Measurements from ENCODE around the gene TMEM145. TPM values are rescaled to one million over a fixed set of nuclear protein-coding genes. Genes with fewer than 3 reads are reported as not detected.

Gene TMEM145
- total RNA-seq, 4 donors from 2014 or later = 0.69 TPM; not detected in 3

DNA sequence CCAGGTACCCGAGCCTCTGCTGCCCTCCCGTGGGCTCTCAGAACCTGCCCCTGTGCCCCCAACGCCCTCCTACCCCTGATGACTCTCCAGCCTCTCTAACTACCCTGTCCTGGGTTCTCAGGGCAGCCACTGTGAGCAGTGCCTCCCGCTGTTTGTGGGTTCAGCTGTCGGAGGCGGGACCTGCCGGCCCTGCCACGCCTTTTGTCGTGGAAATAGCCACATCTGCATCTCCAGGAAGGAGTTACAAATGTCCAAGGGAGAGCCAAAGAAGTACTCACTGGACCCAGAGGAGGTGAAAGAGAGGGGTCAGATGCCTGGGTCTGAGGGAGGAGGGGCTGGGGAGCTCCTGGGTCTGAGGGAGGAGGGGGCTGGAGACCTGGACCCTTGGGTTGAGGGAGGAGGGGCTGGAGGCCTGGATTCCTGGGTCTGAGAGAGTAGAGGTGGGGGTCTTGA, 57.0 kb downstream of the TMEM145 start:
- DNase-seq = no peak
- Histone ChIP-seq H3K27ac (no peak overlapping the region), H3K36me3 (no peaks in the 10 kb centered on the region), H3K9me3 (no peaks in the 10 kb centered on the region), H3K27me3 (no peaks in the 10 kb centered on the region), H3K4me3 (no peak overlapping the region), H3K4me1 (no peaks in the 10 kb centered on the region)
- TF ChIP-seq, protein P1, sequence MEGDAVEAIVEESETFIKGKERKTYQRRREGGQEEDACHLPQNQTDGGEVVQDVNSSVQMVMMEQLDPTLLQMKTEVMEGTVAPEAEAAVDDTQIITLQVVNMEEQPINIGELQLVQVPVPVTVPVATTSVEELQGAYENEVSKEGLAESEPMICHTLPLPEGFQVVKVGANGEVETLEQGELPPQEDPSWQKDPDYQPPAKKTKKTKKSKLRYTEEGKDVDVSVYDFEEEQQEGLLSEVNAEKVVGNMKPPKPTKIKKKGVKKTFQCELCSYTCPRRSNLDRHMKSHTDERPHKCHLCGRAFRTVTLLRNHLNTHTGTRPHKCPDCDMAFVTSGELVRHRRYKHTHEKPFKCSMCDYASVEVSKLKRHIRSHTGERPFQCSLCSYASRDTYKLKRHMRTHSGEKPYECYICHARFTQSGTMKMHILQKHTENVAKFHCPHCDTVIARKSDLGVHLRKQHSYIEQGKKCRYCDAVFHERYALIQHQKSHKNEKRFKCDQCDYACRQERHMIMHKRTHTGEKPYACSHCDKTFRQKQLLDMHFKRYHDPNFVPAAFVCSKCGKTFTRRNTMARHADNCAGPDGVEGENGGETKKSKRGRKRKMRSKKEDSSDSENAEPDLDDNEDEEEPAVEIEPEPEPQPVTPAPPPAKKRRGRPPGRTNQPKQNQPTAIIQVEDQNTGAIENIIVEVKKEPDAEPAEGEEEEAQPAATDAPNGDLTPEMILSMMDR (IDR thresholded peaks at IDR 0.05) = no peak
- TF ChIP-seq POLR2A (IDR thresholded peaks at IDR 0.05) = no peak
- intact Hi-C loops (cut with DNase I; ENCODE audit: low total_unique reads) = no loop called here

DNA sequence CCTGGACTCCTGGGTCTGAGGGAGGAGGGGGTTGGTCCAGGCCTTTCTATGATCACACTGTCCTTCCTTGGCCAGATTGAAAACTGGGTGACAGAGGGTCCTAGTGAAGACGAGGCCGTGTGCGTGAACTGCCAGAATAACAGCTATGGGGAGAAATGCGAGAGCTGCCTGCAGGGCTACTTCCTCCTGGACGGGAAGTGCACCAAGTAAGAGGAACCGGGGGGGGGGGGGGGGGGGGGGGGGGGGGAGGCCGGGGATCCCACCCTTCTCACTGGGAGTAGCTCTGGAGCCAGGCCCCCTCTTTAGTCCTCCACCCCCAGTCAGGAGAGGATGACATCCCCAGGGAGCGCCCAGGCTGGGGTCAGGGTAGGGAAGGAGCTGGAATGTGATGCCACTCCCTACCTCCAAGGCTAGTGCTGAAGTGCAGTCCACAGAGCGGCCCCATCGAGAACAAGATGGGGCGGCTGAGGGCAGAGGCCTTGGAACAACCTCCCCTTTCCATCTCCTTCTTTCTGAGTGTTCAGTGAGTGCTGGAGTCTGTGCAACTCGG, 57.6 kb downstream of the TMEM145 start:
- no peaks in the 10 kb centered on the region for H3K36me3 ChIP-seq
- no peaks in the 10 kb centered on the region for H3K4me1 ChIP-seq
- intact Hi-C loops (cut with DNase I; ENCODE audit: low total_unique reads) = no loop called here
- no peak overlapping the region for H3K27ac ChIP-seq
- H3K4me3 ChIP-seq = no peak overlapping the region
- DNase-seq = no peak
- TF ChIP-seq, protein P1 (IDR thresholded peaks at IDR 0.05) = no peak
- no peak for TF ChIP-seq POLR2A (IDR thresholded peaks at IDR 0.05)
- H3K9me3 ChIP-seq = no peaks in the 10 kb centered on the region
- H3K27me3 ChIP-seq = no peaks in the 10 kb centered on the region

Small RNA genes within 50 kb of the gene (microRNA-seq; reads per million reads assigned to microRNA genes)
- gene MIR8077 (ENCODE audit: borderline microRNAs expressed, borderline replicate concordance) = not detected

Small RNA genes within 50 kb of the gene (small RNA-seq; reads per million reads assigned to genes)
- gene MIR8077 = not detected

Other genes with a start within 250 kb of the TMEM145 start
- 10 to 100 TPM in 1 of 4 donors, 1 to 10 TPM in 2, not detected in 1; 5.6 to 17.8 (median 7.0) TPM for gene GRIK5, start 243.1 kb upstream of the TMEM145 start, total RNA-seq
- gene ZNF574, start 237.1 kb upstream of the TMEM145 start, total RNA-seq = 10 to 100 TPM in 3 of 4 donors, 1 to 10 TPM in 1; 5.6 to 19.9 (median 14.1) TPM
- gene POU2F2, start 180.9 kb upstream of the TMEM145 start, total RNA-seq = 1 to 10 TPM in 1 of 4 donors, under 1 TPM in 2, not detected in 1; 0.55 to 3.2 (median 0.77) TPM
- gene DEDD2, start 95.6 kb upstream of the TMEM145 start, total RNA-seq = 100 to 1,000 TPM in 1 of 4 donors, 10 to 100 TPM in 2, 1 to 10 TPM in 1; 8.2 to 127 (median 23.0) TPM
- gene ZNF526, start 93.0 kb upstream of the TMEM145 start, total RNA-seq = 10 to 100 TPM in 2 of 4 donors, 1 to 10 TPM in 2; 1.0 to 20.6 (median 8.4) TPM
- 10 to 100 TPM in 3 of 4 donors, 1 to 10 TPM in 1; 3.5 to 44.3 (median 34.4) TPM for gene GSK3A, start 70.7 kb upstream of the TMEM145 start, total RNA-seq
- 100 to 1,000 TPM in 1 of 4 donors, 10 to 100 TPM in 3; 14.1 to 141 (median 42.9) TPM for gene ERF, start 58.2 kb upstream of the TMEM145 start, total RNA-seq
- 100 to 1,000 TPM in 1 of 4 donors, 10 to 100 TPM in 3; 28.7 to 155 (median 47.4) TPM for gene CIC, start 44.1 kb upstream of the TMEM145 start, total RNA-seq
- gene PRR19, start 11.2 kb upstream of the TMEM145 start, total RNA-seq = under 1 TPM in 1 of 4 donors, not detected in 3; 0.14 TPM
- 10 to 100 TPM in 2 of 4 donors, 1 to 10 TPM in 1, not detected in 1; 5.6 to 35.0 (median 19.4) TPM for gene PAFAH1B3, start 10.7 kb upstream of the TMEM145 start, total RNA-seq
- gene MEGF8, start 12.3 kb downstream of the TMEM145 start, total RNA-seq = 10 to 100 TPM in 3 of 4 donors, 1 to 10 TPM in 1; 3.6 to 30.0 (median 19.1) TPM
- 1 to 10 TPM in 1 of 4 donors, not detected in 3; 2.6 TPM for gene CNFN, start 77.0 kb downstream of the TMEM145 start, total RNA-seq
- 10 to 100 TPM in 1 of 4 donors, 1 to 10 TPM in 1, not detected in 2; 9.5 to 26.0 TPM for gene LIPE, start 114.1 kb downstream of the TMEM145 start, total RNA-seq
- not detected for gene CXCL17, start 129.6 kb downstream of the TMEM145 start, total RNA-seq
- gene CEACAM1, start 215.2 kb downstream of the TMEM145 start, total RNA-seq = 10 to 100 TPM in 2 of 4 donors, under 1 TPM in 2; 0.51 to 24.7 (median 6.5) TPM

Measured in uterus (tissue), 4 donors.